Stimulated activated CD8-positive, alpha-beta memory T cell treated with anti-CD3 and anti-CD28 coated beads, Interleukin-4, amount 100 ng/mL, for 1 hour (primary cell): ENCODE results near the gene AHDC1.
"Not testable (repeated sequence)": the region's sequence is repeated elsewhere in the genome, so short reads cannot be mapped to it uniquely, and the experiment has no call there.

Experiments used
- DNase-seq, 2 donors: peaks; one replicate each; pipeline ENCODE4 v3.0.0-alpha.2; 2020; ENCODE audit warnings: low read depth in 2 of 2, low spot score in 1 of 2

Gene AHDC1

DNA sequence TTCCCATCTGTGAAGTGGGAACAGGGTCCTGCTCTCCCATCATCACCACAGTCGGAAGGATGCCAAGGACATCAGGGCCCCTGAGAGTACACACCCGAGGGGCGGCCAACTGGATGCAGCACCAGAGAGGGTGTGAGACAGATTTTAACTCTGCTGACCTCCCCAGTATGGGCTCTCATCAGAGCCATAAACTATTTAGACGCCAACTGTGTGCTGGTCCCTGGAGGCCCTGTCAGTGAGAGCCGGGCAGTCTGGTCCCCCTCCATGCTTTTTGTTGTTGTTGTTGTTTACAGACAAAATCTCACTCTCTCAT is 29.3 kb upstream of the AHDC1 start:
- no peak for DNase-seq

DNA sequence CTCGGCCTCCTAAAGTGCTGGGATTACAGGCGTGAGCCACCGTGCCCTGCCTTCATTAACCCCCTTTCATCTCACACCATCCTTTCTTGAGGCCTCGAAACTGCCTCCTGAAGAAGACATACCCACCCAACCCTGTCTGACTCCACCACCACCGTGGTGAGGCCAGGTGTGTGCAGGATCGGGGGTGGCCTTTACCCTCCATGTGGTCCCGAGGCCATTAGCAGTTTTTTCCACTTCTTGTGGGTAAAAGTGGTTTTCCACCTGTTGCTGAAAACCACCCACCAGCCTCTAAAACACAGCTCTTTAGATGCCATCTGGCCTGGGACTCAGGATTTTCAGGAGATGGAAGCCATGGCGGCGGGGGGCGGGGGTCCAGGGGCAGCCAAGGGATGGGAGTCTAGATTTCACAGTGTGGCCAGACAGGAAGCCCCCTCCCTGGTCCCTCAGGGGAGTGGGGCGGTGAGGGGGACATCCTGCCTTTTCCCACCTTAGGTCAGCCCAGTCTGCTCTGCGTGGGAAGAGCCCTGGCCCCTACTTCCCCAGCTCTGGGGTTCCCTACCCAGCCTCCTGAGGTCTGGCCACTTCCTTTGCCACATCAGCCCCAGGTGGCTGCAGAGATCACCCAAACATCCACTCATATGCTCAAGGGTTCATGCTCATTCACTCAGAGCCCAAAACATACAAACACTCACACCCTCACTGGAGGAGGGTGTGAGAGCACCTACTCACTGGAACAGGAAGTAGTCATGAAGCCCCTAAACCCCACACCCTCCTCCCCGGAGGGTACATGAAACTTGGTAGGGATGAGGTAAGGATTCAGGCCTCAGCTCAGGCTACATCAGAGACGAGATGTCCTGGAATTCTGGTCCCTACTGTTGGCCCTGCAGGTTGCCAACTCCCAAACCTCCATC is 28.7 kb upstream of the AHDC1 start:
- DNase-seq: no peak

DNA sequence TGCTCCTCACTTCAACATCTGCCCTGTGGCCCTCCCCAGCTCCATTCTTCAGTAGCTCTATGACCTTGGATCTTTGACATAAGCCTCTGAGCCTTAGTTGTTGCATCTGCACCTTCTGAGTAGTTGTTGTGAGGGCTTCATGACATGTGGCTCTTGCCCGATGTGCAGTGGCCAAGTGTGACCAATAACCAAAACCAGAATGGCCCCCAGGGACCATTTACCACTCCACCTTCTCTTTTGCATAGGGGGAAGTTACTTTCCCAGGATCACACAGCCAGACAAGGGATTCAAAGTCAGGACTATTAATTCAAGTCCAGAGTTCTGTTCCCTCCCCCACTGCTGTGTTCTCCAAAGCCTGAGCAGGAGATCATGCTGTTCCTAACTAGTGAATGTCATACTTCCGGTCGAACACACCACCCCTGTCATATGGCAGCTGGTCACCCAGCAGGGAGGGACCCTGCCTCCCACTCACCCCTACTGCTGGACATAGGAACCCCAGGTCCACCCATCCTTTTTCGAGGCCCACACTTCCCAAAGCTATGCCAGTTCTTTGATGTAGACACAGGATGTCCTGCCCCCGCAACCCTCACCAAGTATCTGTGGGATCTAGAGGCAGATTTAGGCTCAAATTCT is 27.0 kb upstream of the AHDC1 start:
- no peak for DNase-seq

DNA sequence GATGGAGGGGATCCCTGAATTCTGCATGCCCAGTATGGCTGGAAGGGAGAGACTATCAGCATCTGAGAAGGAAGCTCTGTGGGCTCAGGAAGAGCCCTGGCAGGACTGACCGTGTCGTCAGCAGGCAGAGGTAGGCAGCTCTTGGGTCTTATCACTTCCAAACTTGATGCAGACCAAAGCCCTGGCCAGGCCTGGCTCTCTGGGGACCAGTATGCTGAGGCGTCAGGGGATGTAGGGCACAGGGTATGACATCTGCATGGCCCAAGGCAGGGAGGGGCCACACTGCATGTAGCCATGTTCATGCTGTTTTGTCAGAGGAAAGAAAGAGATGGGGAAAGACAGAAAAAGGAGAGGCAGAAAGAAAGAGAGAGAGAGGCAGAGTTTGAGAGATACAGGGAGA is 24.8 kb upstream of the AHDC1 start:
- no peak for DNase-seq

DNA sequence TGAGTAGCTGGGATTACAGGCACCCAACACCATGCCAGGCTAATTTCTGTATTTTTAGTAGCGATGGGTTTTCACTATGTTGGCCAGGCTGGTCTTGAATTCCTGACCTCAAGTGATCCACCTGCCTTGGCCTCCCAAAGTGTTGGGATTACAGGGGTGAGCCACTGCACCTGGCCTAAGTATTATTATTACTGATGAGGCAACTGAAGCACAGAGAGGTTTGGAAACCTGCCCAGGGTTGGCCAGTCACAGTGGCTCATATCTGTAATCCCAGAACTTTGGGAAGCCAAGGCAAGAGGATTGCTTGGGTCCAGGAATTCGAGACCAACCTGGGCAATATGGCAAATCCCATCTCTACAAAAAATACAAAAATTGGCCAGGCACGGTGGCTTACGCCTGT is 23.8 kb upstream of the AHDC1 start:
- not testable (repeated sequence) for DNase-seq

DNA sequence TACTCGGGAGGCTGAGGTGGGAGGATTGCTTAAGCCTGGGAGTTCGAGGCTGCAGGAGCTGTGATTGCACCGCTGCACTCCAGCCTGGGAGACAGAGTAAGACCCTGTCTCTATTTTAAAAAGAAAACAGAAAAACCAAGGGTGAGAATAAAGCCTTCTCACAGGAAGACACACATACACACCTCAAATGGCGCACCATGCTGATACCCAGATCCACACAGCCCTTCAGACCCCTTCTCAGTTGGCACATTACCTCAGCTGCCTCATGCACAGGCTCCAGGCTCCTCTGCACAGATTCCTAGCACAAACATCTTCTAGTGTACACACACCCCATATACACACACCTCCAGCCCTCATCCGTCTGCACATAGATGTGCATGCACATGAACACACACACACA is 23.1 kb upstream of the AHDC1 start:
- DNase-seq: no peak

DNA sequence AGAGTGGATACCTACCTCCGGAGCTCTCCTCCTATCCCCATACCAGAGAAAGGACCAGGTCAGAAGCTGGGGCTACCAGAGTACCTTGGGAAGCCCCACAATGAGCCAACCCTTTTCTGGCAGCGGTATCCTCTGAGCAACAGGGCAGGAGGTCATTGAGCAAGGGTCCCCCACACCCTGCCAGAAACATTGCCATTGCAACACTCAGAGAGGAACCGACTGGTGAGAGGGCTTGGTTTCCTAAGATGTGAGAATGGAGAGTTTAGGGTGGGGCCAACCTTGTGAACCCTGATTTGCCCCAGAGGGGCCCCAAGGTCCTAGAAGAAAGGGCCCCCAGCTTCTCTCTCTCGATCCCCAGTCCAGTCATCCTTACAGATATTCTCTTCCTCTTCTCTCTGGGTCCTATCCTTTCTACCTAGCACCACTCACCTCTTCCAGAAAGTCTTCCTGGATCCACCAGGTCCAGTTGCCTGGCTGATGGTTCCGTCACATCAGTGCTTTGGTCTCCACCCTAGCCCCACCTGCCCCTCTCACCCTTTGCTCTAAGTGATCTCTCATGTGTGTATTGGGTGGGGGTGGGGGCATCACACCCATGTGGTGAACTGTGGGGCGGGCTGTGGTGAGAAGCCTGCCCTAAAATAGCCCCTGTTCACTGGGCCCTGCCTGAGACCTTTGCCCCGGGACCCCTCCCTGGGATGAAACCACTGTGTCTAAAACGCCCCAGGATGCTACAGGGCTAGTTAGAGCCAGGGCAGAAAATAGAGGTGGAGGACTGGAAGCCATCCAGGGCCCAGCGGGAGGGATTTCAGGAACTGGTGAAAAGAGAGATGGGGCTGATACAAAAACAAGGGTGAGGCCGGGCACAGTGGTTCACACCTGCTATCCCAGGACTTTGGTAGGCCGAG is 22.3 kb upstream of the AHDC1 start:
- DNase-seq: no peak

DNA sequence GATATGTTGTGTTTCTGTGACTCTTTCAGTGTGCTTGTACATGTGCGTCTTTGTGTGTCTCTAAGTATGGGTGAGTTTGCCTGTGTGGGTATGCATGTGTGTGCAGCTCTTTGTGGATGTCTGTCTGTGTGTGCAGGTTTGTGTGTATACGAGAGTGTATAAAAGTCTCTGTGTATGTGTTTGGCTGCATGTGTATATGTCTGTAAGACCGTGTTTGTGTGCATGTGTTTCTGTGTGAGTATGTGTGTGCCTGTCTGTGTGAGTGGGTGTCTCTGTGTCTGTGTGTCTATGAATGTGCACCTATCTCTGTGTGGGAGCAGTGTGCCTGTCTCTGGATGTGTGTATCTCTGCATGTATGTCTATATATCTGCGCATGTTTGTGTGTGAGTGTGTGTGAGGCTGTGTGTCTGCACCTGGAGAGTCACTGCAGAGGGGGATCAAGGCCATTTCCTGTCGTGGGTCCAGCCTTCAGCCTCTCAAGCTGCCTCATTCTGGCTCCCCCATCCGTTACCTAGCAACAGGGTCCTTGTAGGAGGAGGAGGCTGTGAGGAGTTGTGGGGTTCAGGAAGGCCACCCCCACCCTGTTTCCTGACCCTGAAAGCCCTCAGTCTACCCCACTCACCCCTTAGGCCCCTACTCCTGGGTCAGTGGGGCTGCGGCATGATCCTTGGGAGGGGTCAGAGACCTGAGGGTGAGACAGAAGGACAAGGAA is 20.7 kb upstream of the AHDC1 start:
- no peak for DNase-seq

DNA sequence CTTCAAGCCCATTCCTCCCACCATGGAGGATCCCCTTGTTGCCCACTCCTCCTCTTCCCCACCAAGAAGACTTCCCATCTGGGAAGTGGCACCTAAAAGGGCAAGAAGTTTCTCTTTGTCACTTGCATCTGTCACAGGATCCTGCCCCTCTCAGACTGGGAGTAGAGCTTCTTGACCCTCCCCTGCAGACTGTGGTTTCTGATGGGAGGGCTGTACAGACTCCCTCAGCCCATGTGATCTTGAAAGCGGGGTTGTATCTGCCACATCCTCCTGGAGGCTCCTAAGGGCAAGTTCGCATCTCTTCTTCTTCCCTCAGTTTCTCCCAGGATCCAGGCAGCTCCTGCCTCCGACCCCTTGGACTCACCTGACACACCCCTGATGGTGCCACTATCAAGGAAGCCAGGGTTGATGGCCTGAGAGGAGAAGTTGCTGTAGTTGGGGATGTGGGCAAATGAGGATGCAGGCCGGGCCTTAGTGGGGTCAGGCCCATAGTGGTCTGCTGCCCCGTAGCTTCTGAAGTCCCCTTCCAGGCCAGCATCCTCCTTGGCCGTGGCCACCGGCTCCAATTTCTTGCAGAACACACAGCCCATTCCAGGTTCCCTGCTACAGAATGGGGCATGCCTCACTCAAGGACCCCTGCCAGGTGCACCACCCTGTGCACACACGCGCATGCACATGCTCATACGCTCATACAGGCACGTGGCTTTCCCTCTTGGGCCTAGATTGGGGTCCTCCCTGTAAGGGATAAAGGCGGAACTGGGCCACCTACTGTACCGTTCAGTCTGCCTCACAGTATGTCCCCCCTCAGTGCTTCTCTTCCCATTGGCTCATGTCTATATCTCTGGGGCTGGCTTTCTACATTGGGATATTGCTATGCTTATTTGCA is 19.6 kb upstream of the AHDC1 start:
- DNase-seq: no peak

DNA sequence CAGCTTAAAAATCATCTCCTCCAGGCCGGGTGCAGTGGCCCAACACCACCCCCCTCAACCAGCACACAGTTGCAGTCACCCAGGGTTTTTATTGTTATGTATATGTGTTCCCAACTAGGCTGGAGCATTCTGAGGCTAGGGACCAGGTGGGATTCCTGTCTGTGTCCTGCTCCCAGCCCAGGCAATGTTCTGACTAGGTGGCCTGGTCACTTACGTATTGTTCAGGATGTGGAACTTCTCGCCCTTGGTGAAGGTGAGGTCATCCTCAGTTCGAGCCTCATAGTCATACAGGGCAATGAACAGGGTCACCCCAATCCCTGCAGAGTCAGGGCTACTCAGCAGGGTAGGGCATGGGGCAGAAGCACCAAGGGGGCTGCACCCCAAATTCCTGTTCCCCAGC is 18.9 kb upstream of the AHDC1 start:
- no peak for DNase-seq

DNA sequence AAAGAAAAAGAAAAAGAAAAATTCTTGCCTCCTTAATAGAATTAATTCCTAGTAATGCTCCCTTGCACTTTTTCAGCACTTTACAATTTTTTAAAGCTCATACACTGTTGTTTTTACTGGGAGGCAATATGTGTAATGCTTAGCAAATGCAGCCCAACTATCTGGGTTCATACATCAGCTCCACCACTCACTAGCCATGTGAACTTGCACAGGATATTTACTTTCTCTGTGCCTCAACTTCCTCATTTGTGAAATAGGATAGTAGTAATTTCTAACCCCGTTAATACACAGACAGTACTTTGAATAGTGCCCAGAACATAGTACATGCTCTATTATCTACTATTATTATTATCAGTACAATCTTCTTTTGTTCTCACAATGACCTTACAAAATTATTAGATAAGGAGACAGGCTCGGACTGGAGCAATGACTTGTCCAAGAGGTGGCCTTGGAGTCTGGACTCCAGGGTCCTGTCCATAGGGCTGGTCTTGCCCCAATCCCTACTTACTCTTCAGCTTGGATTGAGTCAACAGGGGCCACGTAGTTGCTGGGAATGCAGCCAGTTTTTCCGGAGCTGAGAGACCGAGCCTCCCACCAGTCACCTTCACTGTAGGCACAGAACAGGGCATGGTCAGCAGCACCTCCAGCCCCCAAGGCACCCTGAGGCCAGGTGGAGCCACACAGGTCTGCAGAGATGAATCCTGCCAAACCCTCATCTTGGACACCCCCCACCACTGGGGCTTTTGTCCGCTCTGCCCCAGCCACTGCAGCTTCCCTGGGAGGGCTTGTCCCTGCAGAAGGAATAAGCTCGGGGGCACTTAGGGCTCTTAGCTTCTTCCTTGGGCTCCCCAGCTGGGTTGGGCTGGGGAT is 17.3 kb upstream of the AHDC1 start:
- DNase-seq: no peak

DNA sequence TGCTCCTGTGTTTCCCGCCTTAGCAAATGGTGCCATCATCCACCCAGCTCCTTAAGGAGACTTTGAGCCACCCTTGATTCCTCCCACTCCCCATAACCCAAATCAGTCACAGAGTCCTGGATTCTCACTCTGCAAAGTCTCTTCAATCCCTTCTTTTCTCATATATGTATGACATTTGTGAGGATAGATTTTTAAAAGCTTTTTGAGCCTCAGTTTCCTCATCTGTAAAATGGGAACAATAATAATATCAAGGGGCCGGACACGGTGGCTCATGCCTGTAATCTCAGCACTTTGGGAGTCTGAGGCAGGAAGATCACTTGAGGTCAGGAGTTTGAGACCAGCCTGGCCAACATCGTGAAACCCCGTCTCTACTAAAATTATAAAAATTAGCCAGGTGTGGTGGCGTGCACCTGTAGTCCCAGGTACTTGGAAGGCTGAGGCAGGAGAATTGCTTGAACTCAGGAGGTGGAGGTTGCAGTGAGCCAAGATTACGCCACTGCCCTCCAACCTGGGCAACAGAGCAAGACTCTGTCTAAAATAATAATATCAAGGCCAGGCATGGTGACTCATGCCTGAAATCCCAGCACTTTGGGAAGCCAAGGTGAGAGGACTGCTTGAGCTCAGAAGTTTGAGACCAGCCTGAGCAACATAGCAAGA is 16.0 kb upstream of the AHDC1 start:
- not testable (repeated sequence) for DNase-seq

DNA sequence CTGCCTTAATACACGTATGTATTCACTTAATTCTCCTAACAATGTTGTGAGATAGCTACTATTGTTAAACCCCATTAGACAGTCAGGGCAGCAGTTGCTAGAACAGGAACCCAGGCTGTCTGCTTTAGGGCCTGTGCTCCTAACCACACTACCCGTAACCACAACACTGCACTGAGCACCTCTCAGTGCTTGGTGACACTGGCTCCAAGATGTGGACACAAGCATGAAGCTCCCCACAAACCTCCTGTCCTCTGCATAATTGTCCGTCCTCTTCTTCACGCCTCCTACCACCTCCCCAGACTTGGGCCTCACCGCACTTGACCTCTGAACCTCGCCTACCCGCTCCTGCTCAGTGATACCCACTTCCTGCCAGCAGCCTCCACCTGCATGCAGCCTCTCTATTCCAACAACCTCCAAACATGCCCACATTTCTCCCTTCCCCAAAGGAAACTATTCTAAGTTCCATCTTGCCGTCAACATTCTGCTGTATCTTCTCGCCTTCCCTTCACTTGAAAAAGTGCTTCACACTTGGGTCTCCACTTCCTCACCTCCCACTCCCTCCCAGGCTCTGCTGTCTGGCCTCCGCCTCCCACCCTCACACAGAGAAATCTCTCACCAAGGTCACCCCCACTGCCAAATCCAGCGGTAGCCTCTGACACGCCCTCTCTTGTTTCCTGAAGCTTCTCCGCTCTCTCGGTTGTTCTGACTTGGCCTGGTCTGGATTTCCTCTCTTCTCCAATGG is 14.6 kb upstream of the AHDC1 start:
- DNase-seq: no peak

DNA sequence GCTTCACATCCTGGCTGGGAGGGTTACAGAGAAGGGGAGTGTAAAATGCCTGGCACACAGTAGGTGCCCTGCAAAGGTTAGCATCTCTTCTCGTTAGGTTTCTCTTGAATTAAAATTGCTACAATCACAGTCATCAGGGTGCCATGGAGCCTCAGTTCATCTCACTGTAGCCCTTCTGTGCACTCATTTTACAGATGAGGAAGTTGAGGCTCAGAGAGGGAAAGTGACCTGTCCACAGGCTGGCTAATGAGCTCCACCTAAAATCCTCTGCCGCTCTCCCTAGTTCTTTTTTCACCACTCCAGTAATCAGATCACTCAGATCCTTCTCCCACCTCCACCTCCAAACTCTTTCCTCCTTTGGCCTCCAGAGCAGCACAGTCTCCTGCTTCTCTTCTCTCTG is 13.5 kb upstream of the AHDC1 start:
- no peak for DNase-seq

DNA sequence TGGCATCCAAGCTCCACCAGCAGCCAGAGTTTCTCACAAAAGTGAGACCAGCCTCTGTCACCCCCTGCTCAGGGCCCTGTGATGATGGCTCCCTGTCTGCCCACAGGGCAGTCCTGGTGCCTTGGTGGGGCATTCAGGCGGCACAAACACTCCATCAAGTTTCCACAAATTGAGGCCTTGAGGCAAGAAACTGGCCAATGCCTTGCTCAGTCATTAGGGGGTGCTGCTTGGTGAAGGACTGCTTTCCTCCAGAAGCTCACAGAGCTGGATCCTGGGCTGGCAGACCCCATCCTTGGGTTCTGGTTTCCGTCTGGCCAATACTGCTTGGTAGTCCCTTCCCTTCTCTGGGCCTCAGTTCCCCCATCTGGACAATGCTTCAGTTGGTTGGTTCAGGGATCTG is 12.5 kb upstream of the AHDC1 start:
- DNase-seq: no peak

DNA sequence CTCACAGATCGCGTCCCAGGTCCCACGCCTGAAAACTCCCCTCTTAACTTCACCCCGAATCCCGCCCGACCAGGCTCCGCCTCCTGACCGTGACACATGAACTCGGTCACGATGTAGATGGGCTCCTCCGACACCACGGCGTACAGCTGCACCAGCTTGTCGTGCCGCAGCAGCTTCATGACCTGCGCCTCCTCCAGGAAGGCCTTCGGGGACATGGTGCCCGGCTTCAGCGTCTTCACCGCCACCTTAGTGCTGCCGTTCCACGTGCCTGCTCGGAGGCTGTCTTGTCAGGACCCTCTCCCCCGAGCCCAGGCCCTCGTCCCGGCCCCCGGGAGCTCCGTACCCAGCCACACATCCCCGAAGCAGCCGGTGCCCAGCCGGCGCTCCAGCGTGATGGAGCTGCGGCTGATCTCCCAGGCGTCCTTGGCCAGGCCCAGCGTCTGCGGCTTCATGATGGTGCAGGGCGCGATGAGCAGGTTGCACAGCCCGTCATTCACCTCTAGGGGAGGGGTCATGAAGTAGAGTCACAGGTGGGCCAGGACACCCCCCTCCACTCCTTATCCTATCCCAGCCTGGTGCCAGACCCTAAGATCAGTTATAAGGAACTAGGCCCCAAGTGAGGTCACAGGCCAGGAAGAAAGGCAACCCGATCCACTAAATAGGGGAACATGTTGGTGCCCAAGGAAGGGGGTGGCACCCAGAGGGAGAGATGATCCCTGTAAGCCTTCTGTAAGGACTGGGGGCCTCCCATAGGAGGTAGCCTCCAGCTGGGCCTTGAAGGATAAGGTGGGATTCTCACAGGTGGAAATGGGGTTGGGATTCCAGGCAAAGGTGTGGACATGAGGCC is 11.6 kb upstream of the AHDC1 start:
- no peak for DNase-seq
